WTC11 (cell line): ENCODE data around the gene MED15. TPM values are rescaled to one million over a fixed set of nuclear protein-coding genes. Genes with fewer than 3 reads are reported as not detected.

Experiments
- ATAC-seq: fragments of 200-7000 bp; cut with Tn5 transposase; 2 replicates; pipeline ENCODE4 v1.10.0; 2021; ENCODE audit warnings: mild to moderate bottlenecking, moderate library complexity
- CTCF ChIA-PET: fragments of 300-600 bp; sonication (Branson Sonifier 250); formaldehyde crosslinking; loops from one replicate; lab custom pipeline; 2021; ENCODE audit warnings: antibody characterized with exemption; lab: Charles Lee
- POLR2A ChIA-PET: fragments of 350-600 bp; sonication (Branson Sonifier 250); formaldehyde crosslinking; loops from one replicate; lab custom pipeline; 2021; ENCODE audit warnings: antibody characterized with exemption; lab: Charles Lee
- DNase-seq: peaks from one replicate; pipeline ENCODE4 v3.0.0; 2021; ENCODE audit warnings: low spot score
- H3K27ac Mint-ChIP-seq: 2 replicates; pipeline ENCODE4 v1.8.0; 2021; ENCODE audit warnings: mixed read lengths
- H3K27me3 Mint-ChIP-seq: 2 replicates; pipeline ENCODE4 v1.8.0; 2021; ENCODE audit warnings: low read depth, mild to moderate bottlenecking, moderate library complexity, mixed read lengths
- H3K36me3 Mint-ChIP-seq: 2 replicates; pipeline ENCODE4 v1.8.0; 2021; ENCODE audit warnings: mixed read lengths
- H3K4me1 Mint-ChIP-seq: 2 replicates; pipeline ENCODE4 v1.8.0; 2022; ENCODE audit warnings: mixed read lengths
- H3K4me3 Mint-ChIP-seq: 2 replicates; pipeline ENCODE4 v1.8.0; 2021; ENCODE audit warnings: mild to moderate bottlenecking, moderate library complexity, mixed read lengths
- H3K9me3 Mint-ChIP-seq: 2 replicates; pipeline ENCODE4 v1.8.0; 2021; ENCODE audit warnings: mixed read lengths
- ARID4B ChIP-seq: sonication (generic); formaldehyde crosslinking; IDR thresholded peaks from 2 replicates; pipeline ENCODE4 v1.8.0; 2023; ENCODE audit warnings: missing genetic modification reagents, mild to moderate bottlenecking, borderline replicate concordance
- ATF2 ChIP-seq: sonication (generic); formaldehyde crosslinking; IDR thresholded peaks from 2 replicates; pipeline ENCODE4 v1.8.1; 2022; ENCODE audit warnings: low read depth, missing genetic modification reagents, borderline replicate concordance
- CREM ChIP-seq: sonication (generic); formaldehyde crosslinking; IDR thresholded peaks from 2 replicates; pipeline ENCODE4 v1.8.1; 2022; ENCODE audit warnings: mild to moderate bottlenecking, missing genetic modification reagents, moderate library complexity
- ESRRA ChIP-seq: sonication (generic); formaldehyde crosslinking; IDR thresholded peaks from 2 replicates; pipeline ENCODE4 v1.8.1; 2022; ENCODE audit warnings: mild to moderate bottlenecking, missing genetic modification reagents, borderline replicate concordance
- FOXK1 ChIP-seq: sonication (generic); formaldehyde crosslinking; IDR thresholded peaks from 2 replicates; pipeline ENCODE4 v1.8.0; 2022; ENCODE audit warnings: mild to moderate bottlenecking, moderate library complexity, missing genetic modification reagents
- FOXP1 ChIP-seq: sonication (generic); formaldehyde crosslinking; IDR thresholded peaks from 2 replicates; pipeline ENCODE4 v1.8.0; 2022; ENCODE audit warnings: missing genetic modification reagents, mild to moderate bottlenecking, moderate library complexity, borderline replicate concordance
- HMGA2 ChIP-seq: fragments of 250-450 bp; sonication (Bioruptor Pico); IDR thresholded peaks from 2 replicates; pipeline ENCODE4 v1.4.0; 2021; ENCODE audit warnings: mild to moderate bottlenecking, moderate library complexity
- IRF1 ChIP-seq: sonication (generic); formaldehyde crosslinking; IDR thresholded peaks from 2 replicates; pipeline ENCODE4 v1.8.0; 2023; ENCODE audit warnings: missing genetic modification reagents
- MYBL2 ChIP-seq: sonication (generic); formaldehyde crosslinking; IDR thresholded peaks from 2 replicates; pipeline ENCODE4 v1.8.1; 2023; ENCODE audit warnings: mild to moderate bottlenecking, moderate library complexity, missing genetic modification reagents
- NFE2L1 ChIP-seq: sonication (generic); formaldehyde crosslinking; IDR thresholded peaks from 2 replicates; pipeline ENCODE4 v1.8.1; 2023; ENCODE audit warnings: missing genetic modification reagents
- NR2C2 ChIP-seq: sonication (generic); formaldehyde crosslinking; IDR thresholded peaks from 2 replicates; pipeline ENCODE4 v1.8.0; 2022; ENCODE audit warnings: mild to moderate bottlenecking, missing genetic modification reagents
- NR3C1 ChIP-seq: sonication (generic); formaldehyde crosslinking; conservative IDR thresholded peaks from 2 replicates; pipeline ENCODE4 v1.8.1; 2023; ENCODE audit warnings: low read depth, mild to moderate bottlenecking, missing genetic modification reagents
- PRDM15 ChIP-seq: sonication (generic); formaldehyde crosslinking; IDR thresholded peaks from 2 replicates; pipeline ENCODE4 v1.8.0; 2022; ENCODE audit warnings: missing genetic modification reagents
- RELA ChIP-seq: sonication (generic); formaldehyde crosslinking; IDR thresholded peaks from 2 replicates; pipeline ENCODE4 v1.8.1; 2022; ENCODE audit warnings: missing genetic modification reagents, mild to moderate bottlenecking, borderline replicate concordance
- SMAD3 ChIP-seq: sonication (generic); formaldehyde crosslinking; IDR thresholded peaks from 2 replicates; pipeline ENCODE4 v1.8.0; 2022; ENCODE audit warnings: missing genetic modification reagents, mild to moderate bottlenecking, borderline replicate concordance
- USF2 ChIP-seq: sonication (generic); formaldehyde crosslinking; IDR thresholded peaks from 2 replicates; pipeline ENCODE4 v1.8.1; 2023; ENCODE audit warnings: mild to moderate bottlenecking, missing genetic modification reagents, moderate library complexity
- ZNF232 ChIP-seq: sonication (generic); formaldehyde crosslinking; IDR thresholded peaks from 2 replicates; pipeline ENCODE4 v1.8.0; 2022; ENCODE audit warnings: mild to moderate bottlenecking, missing genetic modification reagents
- ZNF281 ChIP-seq: sonication (generic); formaldehyde crosslinking; IDR thresholded peaks from 2 replicates; pipeline ENCODE4 v1.8.0; 2023; ENCODE audit warnings: mild to moderate bottlenecking, missing genetic modification reagents
- ZNF317 ChIP-seq: sonication (generic); formaldehyde crosslinking; IDR thresholded peaks from 2 replicates; pipeline ENCODE4 v1.8.1; 2023; ENCODE audit warnings: low read depth, mild to moderate bottlenecking, moderate library complexity, missing genetic modification reagents, borderline replicate concordance
- total RNA-seq: library from RNA; stranded (reverse); gene quantifications from 3 replicates; pipeline ENCODE4 v1.2.3, GENCODE V29; 2021

Gene MED15
- total RNA-seq, 1 experiment from 2014 or later = 67.7 TPM

- TF ChIP-seq NR3C1 (CRISPR knock-in tag) (no peak), USF2 (no peak), FOXP1 (CRISPR knock-in tag) (peak; percentile 76; the same call in 1 of the 2 replicates), CREM (CRISPR knock-in tag) (no peak), HMGA2 (CRISPR knock-in tag) (no peak), ARID4B (CRISPR knock-in tag) (0 out of 2 replicates have a peak, but pooled peaks have one; percentile 71), NR2C2 (peak; percentile 86), FOXK1 (CRISPR knock-in tag) (peak; percentile 21; the same call in 1 of the 2 replicates)
Observed at GRCh38 chr22:20507253-20508066, at the start of gene MED15 (continued).

- POLR2A ChIA-PET = no interaction called here
- Mint-ChIP-seq H3K4me3 (no peak overlapping the region), H3K4me1 (peaks cover 25% of the 10 kb centered on the region), H3K27me3 (no peaks in the 10 kb centered on the region), H3K27ac (peak overlapping the region; percentile 75), H3K36me3 (no peaks in the 10 kb centered on the region), H3K9me3 (no peaks in the 10 kb centered on the region)
- DNase-seq (no peak), ATAC-seq (no peak)
- CTCF ChIA-PET = interaction anchor here (0.7 to 1.0 kb wide), 2 partner anchors 20 to 40 kb away, joined by 4 to 7 read pairs; no protein-coding TSS in a partner anchor
- TF ChIP-seq SMAD3 (CRISPR knock-in tag) = no peak
- TF ChIP-seq NR3C1 (CRISPR knock-in tag) = no peak
- TF ChIP-seq RELA (CRISPR knock-in tag) = no peak
- TF ChIP-seq IRF1 (CRISPR knock-in tag) = no peak
- TF ChIP-seq ZNF281 (CRISPR knock-in tag) = no peak
- TF ChIP-seq PRDM15 = no peak
- TF ChIP-seq ATF2 (CRISPR knock-in tag) = no peak
- TF ChIP-seq ESRRA = no peak
- TF ChIP-seq CREM (CRISPR knock-in tag) = no peak
- no peak for TF ChIP-seq MYBL2 (CRISPR knock-in tag)
- no peak for TF ChIP-seq ZNF317
- no peak for TF ChIP-seq NFE2L1 (CRISPR knock-in tag)
- TF ChIP-seq ZNF232 (CRISPR knock-in tag) = no peak
Observed at GRCh38 chr22:20458530-20459151, 48.8 kb upstream of the MED15 start.
